ENCODE measurements around the gene TRAPPC6A.

DNA sequence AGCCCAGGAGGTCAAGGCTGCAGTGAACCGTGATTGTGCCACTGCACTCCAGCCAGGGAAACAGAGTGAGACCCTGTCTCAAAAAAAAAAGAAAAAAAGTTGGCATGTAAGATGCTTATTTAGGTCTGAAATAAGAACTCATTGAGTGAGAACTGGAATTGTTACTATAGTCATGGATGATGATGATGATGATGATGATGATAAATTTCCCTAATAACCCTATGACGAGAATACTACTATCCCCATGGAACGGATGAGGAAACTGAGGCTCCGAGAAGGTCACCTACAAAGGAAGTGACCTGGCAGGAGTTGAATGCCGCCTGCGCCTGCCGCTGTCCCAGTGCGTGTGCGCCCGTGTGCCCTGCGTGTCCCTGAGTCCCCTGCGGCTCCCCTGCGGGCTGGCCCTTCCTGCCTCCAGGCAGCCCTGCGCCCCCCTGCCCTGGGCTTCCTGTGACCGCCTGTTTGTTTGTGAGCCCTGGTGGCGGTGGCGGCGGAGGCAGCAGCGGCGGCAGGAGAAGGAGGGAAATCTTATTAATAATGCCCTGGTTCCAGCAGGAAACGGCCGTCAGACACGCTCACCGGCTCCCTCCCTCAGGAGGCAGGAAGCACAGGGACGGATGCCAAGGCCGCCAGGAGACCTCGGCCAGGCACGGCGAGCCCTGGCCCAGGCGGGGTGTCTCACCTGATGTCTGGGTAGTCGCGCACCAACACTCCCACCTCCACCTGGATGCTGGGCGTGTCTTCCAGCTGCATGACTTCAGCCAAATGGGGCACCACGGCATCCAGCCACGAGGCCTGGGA, 37.6 kb upstream of the TRAPPC6A start:
- TF ChIP-seq BHLHE40 (IDR thresholded peaks at IDR 0.05; ENCODE audit: borderline replicate concordance) (no peak), SUZ12 (IDR thresholded peaks at IDR 0.05) (no peak), FOXM1 (IDR thresholded peaks at IDR 0.05; ENCODE audit: borderline replicate concordance) (no peak), TARDBP (IDR thresholded peaks at IDR 0.05) (no peak), FOXA1 (IDR thresholded peaks at IDR 0.05) (no peak), CTBP1 (IDR thresholded peaks at IDR 0.05; ENCODE audit: borderline replicate concordance) (no peak), LEF1 (IDR thresholded peaks at IDR 0.05; ENCODE audit: borderline replicate concordance) (no peak), ARNT (IDR thresholded peaks at IDR 0.05) (no peak), ZNF384 (IDR thresholded peaks at IDR 0.05) (no peak), SP1 (IDR thresholded peaks at IDR 0.05) (no peak), FOXK2 (IDR thresholded peaks at IDR 0.05) (no peak), L3MBTL2 (conservative IDR thresholded peaks at IDR 0.05) (no peak), ELF4 (IDR thresholded peaks at IDR 0.05) (no peak)
- TF ChIP-seq, protein P1, sequence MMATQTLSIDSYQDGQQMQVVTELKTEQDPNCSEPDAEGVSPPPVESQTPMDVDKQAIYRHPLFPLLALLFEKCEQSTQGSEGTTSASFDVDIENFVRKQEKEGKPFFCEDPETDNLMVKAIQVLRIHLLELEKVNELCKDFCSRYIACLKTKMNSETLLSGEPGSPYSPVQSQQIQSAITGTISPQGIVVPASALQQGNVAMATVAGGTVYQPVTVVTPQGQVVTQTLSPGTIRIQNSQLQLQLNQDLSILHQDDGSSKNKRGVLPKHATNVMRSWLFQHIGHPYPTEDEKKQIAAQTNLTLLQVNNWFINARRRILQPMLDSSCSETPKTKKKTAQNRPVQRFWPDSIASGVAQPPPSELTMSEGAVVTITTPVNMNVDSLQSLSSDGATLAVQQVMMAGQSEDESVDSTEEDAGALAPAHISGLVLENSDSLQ (IDR thresholded peaks at IDR 0.05): no peak
